Keratinocyte (primary cell): ENCODE measurements around the gene ATXN2. TPM values are rescaled to one million over a fixed set of nuclear protein-coding genes. Genes with fewer than 3 reads are reported as not detected.

ENCODE experiments used
- DNase-seq: peaks from one replicate; pipeline ENCODE4 v3.0.0-alpha.2; 2011; ENCODE audit warnings: low read depth, missing footprints, low spot score
- FAIRE-seq: peaks from 2 replicates; lab custom pipeline; 2011; peaks lifted over from hg19 to GRCh38; lab: Jason Lieb, UNC
- H2AFZ ChIP-seq: 2 replicates; pipeline ENCODE4 v1.6.0; 2012; ENCODE audit warnings: low read length, control low read depth, inconsistent platforms; ENCODE audit not compliant: control insufficient read depth
- H3K27ac ChIP-seq: 2 replicates; pipeline ENCODE4 v1.5.1; 2011; ENCODE audit warnings: low read length; ENCODE audit not compliant: control insufficient read depth, insufficient read depth
- H3K27me3 ChIP-seq: 3 replicates; pipeline ENCODE4 v1.6.0; 2011; ENCODE audit warnings: low read length; ENCODE audit not compliant: control insufficient read depth, insufficient read depth; ENCODE audit errors: extremely low read depth
- H3K36me3 ChIP-seq, 2 experiments: 2 replicates in 1 of 2; 3 replicates in 1 of 2; pipeline ENCODE4 v1.5.1; 2011; ENCODE audit warnings: low read length in 2 of 2, mild to moderate bottlenecking in 1 of 2; ENCODE audit not compliant: control insufficient read depth in 2 of 2, insufficient read depth in 2 of 2; ENCODE audit errors: extremely low read depth in 1 of 2
- H3K4me1 ChIP-seq: 3 replicates; pipeline ENCODE4 v1.5.1; 2011; ENCODE audit warnings: low read length; ENCODE audit not compliant: control insufficient read depth, insufficient read depth; ENCODE audit errors: extremely low read depth
- H3K4me2 ChIP-seq: 3 replicates; pipeline ENCODE4 v1.6.0; 2011; ENCODE audit warnings: low read depth, low read length; ENCODE audit not compliant: control insufficient read depth, insufficient read depth; ENCODE audit errors: extremely low read depth
- H3K4me3 ChIP-seq, 3 experiments: fragments of 200-600 bp in 1 of 3; sonication (generic) in 1 of 3; 2 replicates in 2 of 3; 3 replicates in 1 of 3; pipeline ENCODE4 v1.5.1; 2011 to 2016; ENCODE audit warnings: low read length in 3 of 3, mild to moderate bottlenecking in 3 of 3, control low read depth in 2 of 3, inconsistent platforms in 1 of 3, low read depth in 1 of 3, mixed read lengths in 1 of 3, mixed run types in 1 of 3, moderate library complexity in 1 of 3; ENCODE audit not compliant: control insufficient read depth in 2 of 3, insufficient read depth in 2 of 3; ENCODE audit errors: extremely low read depth in 1 of 3
- H3K79me2 ChIP-seq: 2 replicates; pipeline ENCODE4 v1.6.0; 2012; ENCODE audit warnings: low read length; ENCODE audit not compliant: control insufficient read depth, insufficient read depth
- H3K9ac ChIP-seq: 3 replicates; pipeline ENCODE4 v1.6.0; 2011; ENCODE audit warnings: low read length; ENCODE audit not compliant: control insufficient read depth, insufficient read depth; ENCODE audit errors: extremely low read depth
- H3K9me1 ChIP-seq: 3 replicates; pipeline ENCODE4 v1.6.0; 2011; ENCODE audit warnings: low read length; ENCODE audit not compliant: control insufficient read depth, insufficient read depth; ENCODE audit errors: extremely low read depth
- H3K9me3 ChIP-seq: 2 replicates; pipeline ENCODE4 v1.5.1; 2012; ENCODE audit warnings: low read depth, low read length; ENCODE audit not compliant: control insufficient read depth
- H4K20me1 ChIP-seq: 3 replicates; pipeline ENCODE4 v1.6.0; 2011; ENCODE audit warnings: low read length; ENCODE audit not compliant: control insufficient read depth, insufficient read depth; ENCODE audit errors: extremely low read depth
- CTCF ChIP-seq, 3 experiments: IDR thresholded peaks in 1 of 3; conservative IDR thresholded peaks in 1 of 3; optimal IDR thresholded peaks in 1 of 3; 2 replicates in 2 of 3; 3 replicates in 1 of 3; pipeline versions ENCODE3 to v1.5.1; 2011; ENCODE audit warnings: low read length in 3 of 3, mild to moderate bottlenecking in 3 of 3, moderate library complexity in 2 of 3, control low read depth in 1 of 3, inconsistent platforms in 1 of 3; ENCODE audit not compliant: insufficient read depth in 2 of 3; ENCODE audit errors: extremely low read depth in 1 of 3
- EZH2 ChIP-seq: IDR thresholded peaks from one replicate; pipeline ENCODE4 v1.6.1; 2012; ENCODE audit warnings: inconsistent platforms, mild to moderate bottlenecking, low read length, moderate library complexity
- dilution Hi-C: fragments of 300-500 bp; cut with MboI; formaldehyde crosslinking; loops from one replicate; pipeline ENCODE4 v1.7.0; 2020; ENCODE audit warnings: low sequenced_read_pairs; ENCODE audit not compliant: extremely low pct_ligation_motif_present
- polyA plus RNA-seq, 5 experiments: library from polyadenylated mRNA; depleted of rRNA in 3 of 5; stranded (reverse) in 3 of 5; stranded (forward) in 1 of 5; unstranded in 1 of 5; fragments of >200 nt; gene quantifications; 1 replicate in 1 of 5; 2 replicates in 3 of 5; 3 replicates in 1 of 5; pipeline versions ENCODE4 v1.2.1 to v1.2.3, GENCODE V29; 2011 to 2012; ENCODE audit warnings: missing spikeins in 2 of 5, low read depth in 1 of 5, low replicate concordance in 1 of 5

ATXN2 gene
- polyA plus RNA-seq, 1 donor (not counting 4 experiments of a cell fraction or from before 2014, with no cell fraction given) = 19.6 TPM

GRCh38 chr12:111469401-111469800, 129.7 kb downstream of the ATXN2 start:
- H3K9me1 ChIP-seq = no peaks in the 10 kb centered on the region
- H3K27ac ChIP-seq = no peak overlapping the region
- H3K4me2 ChIP-seq = no peak overlapping the region
- no peak for DNase-seq
- H2AFZ ChIP-seq = no peak overlapping the region
- FAIRE-seq = no peak
- H3K4me3 ChIP-seq = no peak overlapping the region
- H4K20me1 ChIP-seq = no peaks in the 10 kb centered on the region
- H3K4me1 ChIP-seq = no peaks in the 10 kb centered on the region
- no peak overlapping the region for H3K9ac ChIP-seq
- dilution Hi-C loops = no loop called here
- TF ChIP-seq EZH2 = no peak
- TF ChIP-seq CTCF (optimal IDR thresholded peaks at IDR 0.05 in 1 of 3, IDR thresholded peaks at IDR 0.05 in 1 of 3, conservative IDR thresholded peaks at IDR 0.05 in 1 of 3; ENCODE audit: extremely low read depth in 1 of 3, insufficient read depth in 2 of 3, low read length in 3 of 3) = no peak
- no peaks in the 10 kb centered on the region for H3K9me3 ChIP-seq
- H3K79me2 ChIP-seq = no peaks in the 10 kb centered on the region
- H3K27me3 ChIP-seq = no peaks in the 10 kb centered on the region
- H3K36me3 ChIP-seq = peaks cover 5 to 14% of the 10 kb centered on the region in 2 experiments

- Histone ChIP-seq H3K79me2 (no peaks in the 10 kb centered on the region), H3K9ac (no peak overlapping the region), H3K4me2 (no peak overlapping the region)
Measured at GRCh38 chr12:111467857-111468241, 131.3 kb downstream of the ATXN2 start.

More at GRCh38 chr12:111467857-111468241, 131.3 kb downstream of the ATXN2 start:
- H2AFZ ChIP-seq = no peak overlapping the region
- dilution Hi-C loops = no loop called here
- DNase-seq (no peak), FAIRE-seq (no peak)
- H3K36me3 ChIP-seq = peaks cover 5 to 11% of the 10 kb centered on the region in 2 experiments
- H4K20me1 ChIP-seq = no peaks in the 10 kb centered on the region
- H3K4me1 ChIP-seq = no peaks in the 10 kb centered on the region
- no peak overlapping the region for H3K4me3 ChIP-seq
- H3K27me3 ChIP-seq = no peaks in the 10 kb centered on the region
- no peak overlapping the region for H3K27ac ChIP-seq
- H3K9me3 ChIP-seq = no peaks in the 10 kb centered on the region
- TF ChIP-seq CTCF (optimal IDR thresholded peaks at IDR 0.05 in 1 of 3, IDR thresholded peaks at IDR 0.05 in 1 of 3, conservative IDR thresholded peaks at IDR 0.05 in 1 of 3; ENCODE audit: extremely low read depth in 1 of 3, insufficient read depth in 2 of 3, low read length in 3 of 3) (no peak), EZH2 (no peak)
- H3K9me1 ChIP-seq = no peaks in the 10 kb centered on the region
